Measurements from ENCODE around the gene KLF11.
A peak's percentile ranks its signal among the peaks of the same experiment; 100 is the strongest.

Gene KLF11

GRCh38 chr2:10067330-10067729, 24.0 kb downstream of the KLF11 start:
- TF ChIP-seq CTCF (IDR thresholded peaks at IDR 0.05; ENCODE audit: control insufficient read depth, insufficient read depth, low read depth, low read length, missing control alignments): no peak
- no peak overlapping the region for H3K4me3 ChIP-seq (ENCODE audit: control insufficient read depth, low read depth, low read length)
- DNase-seq (ENCODE audit: low read depth): no peak

GRCh38 chr2:10067881-10068280, 24.5 kb downstream of the KLF11 start:
- no peak for DNase-seq (ENCODE audit: low read depth)
- no peak for TF ChIP-seq CTCF (IDR thresholded peaks at IDR 0.05; ENCODE audit: control insufficient read depth, insufficient read depth, low read depth, low read length, missing control alignments)
- no peak overlapping the region for H3K4me3 ChIP-seq (ENCODE audit: control insufficient read depth, low read depth, low read length)

- no peak for TF ChIP-seq CTCF (IDR thresholded peaks at IDR 0.05; ENCODE audit: control insufficient read depth, insufficient read depth, low read depth, low read length, missing control alignments)
- no peak for DNase-seq (ENCODE audit: low read depth)
- H3K4me3 ChIP-seq (ENCODE audit: control insufficient read depth, low read depth, low read length): no peak overlapping the region
Observed at GRCh38 chr2:10071176-10071575, 27.8 kb downstream of the KLF11 start.

- no peak for TF ChIP-seq CTCF (IDR thresholded peaks at IDR 0.05; ENCODE audit: control insufficient read depth, insufficient read depth, low read depth, low read length, missing control alignments)
- H3K4me3 ChIP-seq (ENCODE audit: control insufficient read depth, low read depth, low read length): no peak overlapping the region
- no peak for DNase-seq (ENCODE audit: low read depth)
Observed at GRCh38 chr2:10071595-10071994, 28.2 kb downstream of the KLF11 start.

GRCh38 chr2:10072656-10073480, 29.5 kb downstream of the KLF11 start:
- H3K4me3 ChIP-seq (ENCODE audit: control insufficient read depth, low read depth, low read length): no peak overlapping the region
- TF ChIP-seq CTCF (IDR thresholded peaks at IDR 0.05; ENCODE audit: control insufficient read depth, insufficient read depth, low read depth, low read length, missing control alignments): peak; percentile 92
- peak; percentile 48 for DNase-seq (ENCODE audit: low read depth)

- TF ChIP-seq CTCF (IDR thresholded peaks at IDR 0.05; ENCODE audit: control insufficient read depth, insufficient read depth, low read depth, low read length, missing control alignments): no peak
- no peak overlapping the region for H3K4me3 ChIP-seq (ENCODE audit: control insufficient read depth, low read depth, low read length)
- DNase-seq (ENCODE audit: low read depth): no peak
Observed at GRCh38 chr2:10073706-10074105, 30.4 kb downstream of the KLF11 start.
